ENCODE results near the gene HAUS3.

The HAUS3 gene

GRCh38 chr4:2262944-2263250 lies 21.0 kb upstream of the HAUS3 start:
- no peak for DNase-seq

GRCh38 chr4:2262145-2262943 lies 20.4 kb upstream of the HAUS3 start:
- DNase-seq = peak; percentile 59

GRCh38 chr4:2261853-2262144 lies 19.9 kb upstream of the HAUS3 start, which contains the start of gene MXD4:
MXD4 (minus strand) TSS chr4:2262109; CDS start chr4:2261980, 129 bp downstream.
- DNase-seq = no peak

- no peak for DNase-seq
These were observed 19.4 kb upstream of the HAUS3 start for GRCh38 chr4:2261110-2261852.

GRCh38 chr4:2260344-2261109 lies 18.6 kb upstream of the HAUS3 start:
- DNase-seq = no peak

GRCh38 chr4:2259541-2260343 lies 17.8 kb upstream of the HAUS3 start:
- no peak for DNase-seq

- DNase-seq = no peak
These were observed 17.2 kb upstream of the HAUS3 start for GRCh38 chr4:2259036-2259540.

GRCh38 chr4:2258091-2259035 lies 16.4 kb upstream of the HAUS3 start:
- DNase-seq = no peak

GRCh38 chr4:2257361-2258081 lies 15.6 kb upstream of the HAUS3 start:
- DNase-seq = no peak

GRCh38 chr4:2256781-2257191 lies 14.9 kb upstream of the HAUS3 start:
- no peak for DNase-seq

GRCh38 chr4:2256156-2256731 lies 14.3 kb upstream of the HAUS3 start:
- no peak for DNase-seq

GRCh38 chr4:2255501-2256155 lies 13.7 kb upstream of the HAUS3 start:
- DNase-seq = no peak

- DNase-seq = no peak
These were observed 13.0 kb upstream of the HAUS3 start for GRCh38 chr4:2254665-2255500.

GRCh38 chr4:2253160-2254084 lies 11.5 kb upstream of the HAUS3 start:
- DNase-seq = no peak

GRCh38 chr4:2252530-2253091 lies 10.7 kb upstream of the HAUS3 start:
- no peak for DNase-seq

GRCh38 chr4:2251795-2252529 lies 10.0 kb upstream of the HAUS3 start:
- DNase-seq = no peak

Data from NCI-H748 treated with DMSO at 0.1 percent for 48 hours (cell line).